GM23248 (cell line): ENCODE measurements around the gene UTS2R.

Experiments used
- EZH2 ChIP-seq: fragments of 200-600 bp; sonication (generic); IDR thresholded peaks from 2 replicates; pipeline ENCODE4 v1.6.1; 2018; ENCODE audit warnings: antibody characterized with exemption, mild to moderate bottlenecking; ENCODE audit not compliant: insufficient read depth, poor library complexity, severe bottlenecking
- EZH2phosphoT487 ChIP-seq: fragments of 200-600 bp; sonication (generic); IDR thresholded peaks from 2 replicates; pipeline ENCODE4 v1.6.1; 2018; ENCODE audit warnings: antibody characterized with exemption, moderate library complexity, mild to moderate bottlenecking, low read depth; ENCODE audit not compliant: insufficient read depth

- TF ChIP-seq EZH2phosphoT487 (0 out of 2 replicates have a peak, but pooled peaks have one; percentile 26), EZH2 (no peak)
These were observed at the start of gene UTS2R for GRCh38 chr17:82371333-82372248.
